HepG2 (cell line): Measurements from ENCODE around the gene PAQR5. TPM values are rescaled to one million over a fixed set of nuclear protein-coding genes. Genes with fewer than 3 reads are reported as not detected.

Source experiments
- CC2D1A ChIP-seq: sonication (generic); formaldehyde crosslinking; IDR thresholded peaks from 2 replicates; pipeline ENCODE4 v1.8.1; 2023; ENCODE audit warnings: mild to moderate bottlenecking, missing genetic modification reagents
- CHD2 ChIP-seq: IDR thresholded peaks from 2 replicates; pipeline ENCODE4 v1.6.1; 2011; ENCODE audit warnings: low read depth, low read length, improper control_type of control experiment
- ERF ChIP-seq: IDR thresholded peaks from 2 replicates; pipeline ENCODE4 v1.6.1; 2018; ENCODE audit warnings: missing biosample characterization, missing genetic modification reagents
- FOXA3 ChIP-seq: IDR thresholded peaks from 2 replicates; pipeline ENCODE4 v1.6.1; 2016; ENCODE audit warnings: missing genetic modification reagents, missing compliant biosample characterization
- GFI1 ChIP-seq: sonication (generic); formaldehyde crosslinking; IDR thresholded peaks from 2 replicates; pipeline ENCODE4 v1.5.0; 2020; ENCODE audit warnings: missing genetic modification reagents, mild to moderate bottlenecking, borderline replicate concordance
- IKZF4 ChIP-seq: sonication (generic); formaldehyde crosslinking; IDR thresholded peaks from 2 replicates; pipeline ENCODE4 v1.5.1; 2020; ENCODE audit warnings: borderline replicate concordance, mild to moderate bottlenecking, low read depth, missing genetic modification reagents; ENCODE audit errors: not compliant biosample characterization
- KLF16 ChIP-seq, 2 experiments: sonication (generic) in 1 of 2; formaldehyde crosslinking in 1 of 2; IDR thresholded peaks; 2 replicates each; pipeline versions ENCODE4 v1.6.1 to v1.8.0; 2016 to 2023; ENCODE audit warnings: missing genetic modification reagents in 2 of 2, missing compliant biosample characterization in 1 of 2
- MLLT10 ChIP-seq: sonication (generic); formaldehyde crosslinking; IDR thresholded peaks from 2 replicates; pipeline ENCODE4 v1.4.0; 2020; ENCODE audit warnings: missing genetic modification reagents
- NCOA1 ChIP-seq: sonication (generic); formaldehyde crosslinking; IDR thresholded peaks from 2 replicates; pipeline ENCODE4 v1.9.0; 2021; ENCODE audit warnings: missing genetic modification reagents
- NFIB ChIP-seq: sonication (generic); formaldehyde crosslinking; IDR thresholded peaks from 2 replicates; pipeline ENCODE4 v1.9.0; 2021; ENCODE audit warnings: missing genetic modification reagents, mild to moderate bottlenecking, borderline replicate concordance
- NFYC ChIP-seq: IDR thresholded peaks from 2 replicates; pipeline ENCODE4 v1.6.1; 2016; ENCODE audit warnings: missing genetic modification reagents, missing compliant biosample characterization
- SMAD3 ChIP-seq: sonication (generic); formaldehyde crosslinking; IDR thresholded peaks from 2 replicates; pipeline ENCODE4 v1.4.0; 2020; ENCODE audit warnings: missing genetic modification reagents
- SOX13 ChIP-seq, 3 experiments: fragments of 450-650 bp in 1 of 3; sonication (generic) in 1 of 3; formaldehyde crosslinking in 1 of 3; IDR thresholded peaks in 2 of 3; conservative IDR thresholded peaks in 1 of 3; 2 replicates each; pipeline versions ENCODE4 v1.5.0 to v1.6.1; 2016 to 2020; ENCODE audit warnings: antibody characterized with exemption in 1 of 3, mild to moderate bottlenecking in 1 of 3, missing compliant biosample characterization in 1 of 3, missing genetic modification reagents in 1 of 3, moderate library complexity in 1 of 3
- SYNCRIP ChIP-seq: fragments of 200-400 bp; formaldehyde crosslinking; IDR thresholded peaks from 2 replicates; pipeline ENCODE4 v1.6.1; 2018; ENCODE audit warnings: mild to moderate bottlenecking, low read depth, low read length; ENCODE audit not compliant: insufficient read depth
- U2AF1 ChIP-seq: fragments of 200-400 bp; formaldehyde crosslinking; optimal IDR thresholded peaks from 2 replicates; pipeline ENCODE3; 2017; ENCODE audit warnings: mild to moderate bottlenecking, low read depth, low read length
- U2AF2 ChIP-seq: fragments of 200-400 bp; formaldehyde crosslinking; IDR thresholded peaks from 2 replicates; pipeline ENCODE4 v1.6.1; 2017; ENCODE audit warnings: low read depth, mild to moderate bottlenecking, low read length
- ZEB1 ChIP-seq: IDR thresholded peaks from 2 replicates; pipeline ENCODE4 v1.6.1; 2012; ENCODE audit warnings: mild to moderate bottlenecking, low read depth, inconsistent platforms; ENCODE audit not compliant: insufficient replicate concordance
- ZNF20 ChIP-seq: sonication (generic); formaldehyde crosslinking; IDR thresholded peaks from 2 replicates; pipeline ENCODE4 v1.4.0; 2020; ENCODE audit warnings: mild to moderate bottlenecking, moderate library complexity, missing genetic modification reagents
- ZNF703 ChIP-seq: sonication (generic); formaldehyde crosslinking; IDR thresholded peaks from 2 replicates; pipeline ENCODE4 v1.5.1; 2020; ENCODE audit warnings: missing genetic modification reagents, mild to moderate bottlenecking, moderate library complexity, borderline replicate concordance
- ZNF839 ChIP-seq: sonication (generic); formaldehyde crosslinking; IDR thresholded peaks from 2 replicates; pipeline ENCODE4 v1.4.0; 2020; ENCODE audit warnings: missing genetic modification reagents, mild to moderate bottlenecking, borderline replicate concordance
- polyA plus RNA-seq, 8 experiments: library from polyadenylated mRNA; depleted of rRNA in 3 of 8; stranded (reverse) in 7 of 8; unstranded in 1 of 8; fragments of >200 nt; fragmentation: Illumina TruSeq in 4 of 8; extraction: Trizol in 4 of 8; gene quantifications; 2 replicates each; pipeline versions ENCODE4 v1.2.1 to v1.2.3, GENCODE V29; 2011 to 2016; ENCODE audit warnings: low read depth in 4 of 8, missing spikeins in 1 of 8, mixed read lengths in 1 of 8; ENCODE audit not compliant: insufficient read depth in 1 of 8
- total RNA-seq, 5 experiments: library from RNA; depleted of rRNA; stranded (reverse); fragments of >200 nt; fragmentation: Illumina TruSeq; extraction: Trizol; gene quantifications; 2 replicates each; pipeline ENCODE4 v1.2.3, GENCODE V29; 2016; ENCODE audit warnings: low read depth in 1 of 5
- TF ChIP-seq, protein P1 (sequence below): sonication (generic); formaldehyde crosslinking; conservative IDR thresholded peaks from 2 replicates; pipeline ENCODE4 v1.8.0; 2022; ENCODE audit warnings: mild to moderate bottlenecking, moderate library complexity, missing genetic modification reagents
- TF ChIP-seq, protein P2 (sequence below): sonication (generic); formaldehyde crosslinking; IDR thresholded peaks from 2 replicates; pipeline ENCODE4 v1.4.0; 2020; ENCODE audit warnings: mild to moderate bottlenecking, low read depth, missing genetic modification reagents
- TF ChIP-seq, protein P3 (sequence below): sonication (generic); formaldehyde crosslinking; IDR thresholded peaks from 2 replicates; pipeline ENCODE4 v1.4.0; 2020; ENCODE audit warnings: missing genetic modification reagents
- TF ChIP-seq, protein P4 (sequence below): sonication (generic); formaldehyde crosslinking; IDR thresholded peaks from 2 replicates; pipeline ENCODE4 v1.5.1; 2020; ENCODE audit warnings: mild to moderate bottlenecking, moderate library complexity, missing genetic modification reagents

The PAQR5 gene
- total and polyA plus RNA-seq, 2 of the 13 experiments (the other 11 are each of a cell fraction or from before 2014, with no cell fraction given), result 0.53 to 1.3 TPM

DNA sequence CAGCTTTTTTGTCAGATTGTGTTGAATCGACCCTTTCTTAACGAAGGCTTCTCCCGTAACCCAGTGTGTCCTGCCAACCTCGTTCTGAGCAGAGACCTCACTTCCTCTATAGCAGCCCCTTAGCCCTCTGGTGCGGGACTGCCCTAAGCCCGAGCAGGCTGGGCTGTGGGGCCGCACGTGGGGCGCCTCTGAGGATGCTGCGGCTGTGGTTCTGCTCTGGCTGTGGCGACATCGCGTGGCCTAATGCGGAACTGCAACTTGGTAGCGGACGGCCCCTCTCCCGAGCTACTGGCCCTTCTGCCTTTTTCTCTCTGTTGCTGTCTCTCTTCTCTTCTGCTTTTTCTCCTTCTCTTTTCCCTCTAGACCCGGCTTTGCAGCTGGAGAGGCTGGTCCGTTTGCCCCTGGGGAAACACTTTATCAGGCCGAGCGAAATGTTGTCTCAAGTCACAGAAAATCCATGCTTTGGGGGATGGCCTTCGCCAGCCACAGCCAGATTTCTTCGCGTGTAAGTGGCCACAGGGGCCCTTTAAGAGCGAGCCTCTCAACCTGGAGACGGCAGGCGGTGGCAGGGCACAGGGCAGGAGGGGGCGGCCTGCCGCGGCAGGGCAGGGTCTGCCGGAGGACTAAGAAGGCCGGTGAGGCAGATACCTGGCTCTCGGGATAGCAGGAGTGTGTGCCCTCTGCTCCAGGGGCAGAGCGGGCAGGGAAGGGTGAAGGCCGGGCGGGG, 96.0 kb downstream of the PAQR5 start (continued):
- TF ChIP-seq, protein P1, sequence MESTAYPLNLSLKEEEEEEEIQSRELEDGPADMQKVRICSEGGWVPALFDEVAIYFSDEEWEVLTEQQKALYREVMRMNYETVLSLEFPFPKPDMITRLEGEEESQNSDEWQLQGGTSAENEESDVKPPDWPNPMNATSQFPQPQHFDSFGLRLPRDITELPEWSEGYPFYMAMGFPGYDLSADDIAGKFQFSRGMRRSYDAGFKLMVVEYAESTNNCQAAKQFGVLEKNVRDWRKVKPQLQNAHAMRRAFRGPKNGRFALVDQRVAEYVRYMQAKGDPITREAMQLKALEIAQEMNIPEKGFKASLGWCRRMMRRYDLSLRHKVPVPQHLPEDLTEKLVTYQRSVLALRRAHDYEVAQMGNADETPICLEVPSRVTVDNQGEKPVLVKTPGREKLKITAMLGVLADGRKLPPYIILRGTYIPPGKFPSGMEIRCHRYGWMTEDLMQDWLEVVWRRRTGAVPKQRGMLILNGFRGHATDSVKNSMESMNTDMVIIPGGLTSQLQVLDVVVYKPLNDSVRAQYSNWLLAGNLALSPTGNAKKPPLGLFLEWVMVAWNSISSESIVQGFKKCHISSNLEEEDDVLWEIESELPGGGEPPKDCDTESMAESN (CRISPR knock-in tag), result no peak
- TF ChIP-seq KLF16 (CRISPR knock-in tag; IDR thresholded peaks at IDR 0.05) (no peak), NFIB (CRISPR knock-in tag) (no peak), MLLT10 (CRISPR knock-in tag) (no peak), U2AF2 (no peak), NCOA1 (CRISPR knock-in tag) (no peak), SYNCRIP (no peak), IKZF4 (no peak), SOX13 (IDR thresholded peaks at IDR 0.05) (no peak), SOX13 (CRISPR knock-in tag; conservative IDR thresholded peaks at IDR 0.05 in 1 of 2, IDR thresholded peaks at IDR 0.05 in 1 of 2) (no peak; a peak in 1 of 4 replicates), U2AF1 (no peak), FOXA3 (no peak), ZNF839 (CRISPR knock-in tag) (no peak), ZEB1 (no peak), CC2D1A (CRISPR knock-in tag) (no peak), NFYC (CRISPR knock-in tag) (no peak), CHD2 (no peak), SMAD3 (CRISPR knock-in tag) (no peak), ZNF20 (CRISPR knock-in tag) (no peak), ERF (peak; percentile 60; the same call in 1 of the 2 replicates), GFI1 (CRISPR knock-in tag) (no peak), ZNF703 (no peak)
- TF ChIP-seq, protein P2, sequence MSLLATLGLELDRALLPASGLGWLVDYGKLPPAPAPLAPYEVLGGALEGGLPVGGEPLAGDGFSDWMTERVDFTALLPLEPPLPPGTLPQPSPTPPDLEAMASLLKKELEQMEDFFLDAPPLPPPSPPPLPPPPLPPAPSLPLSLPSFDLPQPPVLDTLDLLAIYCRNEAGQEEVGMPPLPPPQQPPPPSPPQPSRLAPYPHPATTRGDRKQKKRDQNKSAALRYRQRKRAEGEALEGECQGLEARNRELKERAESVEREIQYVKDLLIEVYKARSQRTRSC (CRISPR knock-in tag), result no peak
- TF ChIP-seq, protein P3, sequence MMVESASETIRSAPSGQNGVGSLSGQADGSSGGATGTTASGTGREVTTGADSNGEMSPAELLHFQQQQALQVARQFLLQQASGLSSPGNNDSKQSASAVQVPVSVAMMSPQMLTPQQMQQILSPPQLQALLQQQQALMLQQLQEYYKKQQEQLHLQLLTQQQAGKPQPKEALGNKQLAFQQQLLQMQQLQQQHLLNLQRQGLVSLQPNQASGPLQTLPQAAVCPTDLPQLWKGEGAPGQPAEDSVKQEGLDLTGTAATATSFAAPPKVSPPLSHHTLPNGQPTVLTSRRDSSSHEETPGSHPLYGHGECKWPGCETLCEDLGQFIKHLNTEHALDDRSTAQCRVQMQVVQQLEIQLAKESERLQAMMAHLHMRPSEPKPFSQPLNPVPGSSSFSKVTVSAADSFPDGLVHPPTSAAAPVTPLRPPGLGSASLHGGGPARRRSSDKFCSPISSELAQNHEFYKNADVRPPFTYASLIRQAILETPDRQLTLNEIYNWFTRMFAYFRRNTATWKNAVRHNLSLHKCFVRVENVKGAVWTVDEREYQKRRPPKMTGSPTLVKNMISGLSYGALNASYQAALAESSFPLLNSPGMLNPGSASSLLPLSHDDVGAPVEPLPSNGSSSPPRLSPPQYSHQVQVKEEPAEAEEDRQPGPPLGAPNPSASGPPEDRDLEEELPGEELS (CRISPR knock-in tag), result no peak
- TF ChIP-seq, protein P4, sequence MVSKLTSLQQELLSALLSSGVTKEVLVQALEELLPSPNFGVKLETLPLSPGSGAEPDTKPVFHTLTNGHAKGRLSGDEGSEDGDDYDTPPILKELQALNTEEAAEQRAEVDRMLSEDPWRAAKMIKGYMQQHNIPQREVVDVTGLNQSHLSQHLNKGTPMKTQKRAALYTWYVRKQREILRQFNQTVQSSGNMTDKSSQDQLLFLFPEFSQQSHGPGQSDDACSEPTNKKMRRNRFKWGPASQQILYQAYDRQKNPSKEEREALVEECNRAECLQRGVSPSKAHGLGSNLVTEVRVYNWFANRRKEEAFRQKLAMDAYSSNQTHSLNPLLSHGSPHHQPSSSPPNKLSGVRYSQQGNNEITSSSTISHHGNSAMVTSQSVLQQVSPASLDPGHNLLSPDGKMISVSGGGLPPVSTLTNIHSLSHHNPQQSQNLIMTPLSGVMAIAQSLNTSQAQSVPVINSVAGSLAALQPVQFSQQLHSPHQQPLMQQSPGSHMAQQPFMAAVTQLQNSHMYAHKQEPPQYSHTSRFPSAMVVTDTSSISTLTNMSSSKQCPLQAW (CRISPR knock-in tag), result no peak
